Breast epithelium (tissue), 3 donors: ENCODE measurements around the gene GSKIP.

Source experiments
- POLR2A ChIP-seq: fragments of 450-650 bp; IDR thresholded peaks from one replicate; pipeline ENCODE4 v1.6.1; 2016; ENCODE audit warnings: antibody characterized with exemption, mild to moderate bottlenecking, moderate library complexity
- POLR2AphosphoS5 ChIP-seq, 3 donors: sonication (generic); formaldehyde crosslinking; IDR thresholded peaks; one replicate each; pipeline ENCODE4 v1.6.1; 2017; ENCODE audit warnings: antibody characterized with exemption in 3 of 3
- TF ChIP-seq, protein P1 (sequence below), 3 donors: fragments of 450-650 bp; IDR thresholded peaks; one replicate each; pipeline ENCODE4 v1.5.1; 2016 to 2017; ENCODE audit warnings: antibody characterized with exemption in 3 of 3, mild to moderate bottlenecking in 3 of 3, moderate library complexity in 3 of 3

DNA sequence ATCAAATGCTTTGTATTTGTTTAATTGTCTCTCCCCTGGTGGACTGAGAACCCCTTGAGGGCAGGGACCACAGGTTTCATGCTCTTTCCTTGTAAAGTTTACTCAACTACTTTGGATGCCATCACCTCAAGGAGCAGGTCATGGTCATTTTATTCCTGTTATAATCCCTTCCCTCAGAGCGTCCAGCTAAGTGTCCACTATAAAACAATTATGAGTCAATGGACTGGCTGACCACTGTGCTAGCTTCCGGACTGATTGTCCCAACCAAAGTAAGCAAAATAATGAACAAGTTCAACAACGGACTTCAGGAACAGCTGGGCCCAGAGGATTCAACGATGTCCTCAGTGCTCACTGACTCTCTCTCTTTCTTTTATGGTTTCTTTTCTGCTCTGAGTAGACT, 46.8 kb downstream of the GSKIP start:
- no peak for TF ChIP-seq POLR2A
- TF ChIP-seq, protein P1, sequence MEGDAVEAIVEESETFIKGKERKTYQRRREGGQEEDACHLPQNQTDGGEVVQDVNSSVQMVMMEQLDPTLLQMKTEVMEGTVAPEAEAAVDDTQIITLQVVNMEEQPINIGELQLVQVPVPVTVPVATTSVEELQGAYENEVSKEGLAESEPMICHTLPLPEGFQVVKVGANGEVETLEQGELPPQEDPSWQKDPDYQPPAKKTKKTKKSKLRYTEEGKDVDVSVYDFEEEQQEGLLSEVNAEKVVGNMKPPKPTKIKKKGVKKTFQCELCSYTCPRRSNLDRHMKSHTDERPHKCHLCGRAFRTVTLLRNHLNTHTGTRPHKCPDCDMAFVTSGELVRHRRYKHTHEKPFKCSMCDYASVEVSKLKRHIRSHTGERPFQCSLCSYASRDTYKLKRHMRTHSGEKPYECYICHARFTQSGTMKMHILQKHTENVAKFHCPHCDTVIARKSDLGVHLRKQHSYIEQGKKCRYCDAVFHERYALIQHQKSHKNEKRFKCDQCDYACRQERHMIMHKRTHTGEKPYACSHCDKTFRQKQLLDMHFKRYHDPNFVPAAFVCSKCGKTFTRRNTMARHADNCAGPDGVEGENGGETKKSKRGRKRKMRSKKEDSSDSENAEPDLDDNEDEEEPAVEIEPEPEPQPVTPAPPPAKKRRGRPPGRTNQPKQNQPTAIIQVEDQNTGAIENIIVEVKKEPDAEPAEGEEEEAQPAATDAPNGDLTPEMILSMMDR (IDR thresholded peaks at IDR 0.05), result no peak
- no peak for TF ChIP-seq POLR2AphosphoS5 (IDR thresholded peaks at IDR 0.05)
